ENCODE data around the gene SHB. TPM values are rescaled to one million over a fixed set of nuclear protein-coding genes. Genes with fewer than 3 reads are reported as not detected.

Gene SHB
- total RNA-seq, 4 donors from 2014 or later: 17.7 to 31.4 (median 24.2) TPM

DNA sequence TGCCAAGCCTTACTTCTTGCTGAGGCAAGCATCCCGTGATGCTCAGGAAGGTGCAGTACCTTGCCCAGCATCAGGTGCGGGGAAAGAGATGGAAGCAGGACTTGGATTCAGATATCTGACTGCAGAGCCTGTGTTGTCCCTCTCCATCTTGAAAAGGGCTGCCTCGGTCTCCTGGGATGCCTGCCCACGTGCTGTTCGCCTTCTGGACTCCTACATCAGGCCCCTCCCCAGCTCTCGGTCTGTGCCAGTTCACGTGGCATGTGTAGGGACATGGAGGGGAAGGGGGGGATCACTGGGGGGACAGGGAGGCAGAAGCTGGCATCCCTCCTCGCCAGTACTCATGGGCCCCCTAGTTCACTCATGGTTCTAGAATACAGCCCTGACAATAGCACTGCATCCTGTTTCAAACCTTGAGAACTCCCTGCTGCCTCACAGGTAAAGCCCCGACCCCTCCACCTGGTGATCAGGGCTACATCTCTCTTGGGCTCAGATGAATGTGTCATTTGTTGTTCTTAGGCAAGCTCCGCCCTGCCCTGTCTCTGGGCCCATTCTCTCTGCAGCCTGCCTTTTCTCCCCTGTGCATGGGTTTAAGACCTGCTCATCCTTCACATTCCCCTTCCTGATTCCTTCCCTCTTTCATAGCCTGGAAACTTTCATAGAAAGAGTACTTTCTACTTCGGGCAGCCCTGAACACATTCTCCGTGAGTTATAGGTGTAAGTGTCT is 126.2 kb downstream of the SHB start:
- Histone ChIP-seq H3K9me3 (no peaks in the 10 kb centered on the region), H3K27ac (peak overlapping the region in 2 of 4 donors; percentile 27 to 37), H3K4me1 (peaks cover 16 to 60% (median 39%) of the 10 kb centered on the region in 3 donors), H3K4me3 (no peak overlapping the region), H3K27me3 (no peaks in the 10 kb centered on the region), H3K36me3 (peaks cover 16 to 69% (median 18%) of the 10 kb centered on the region in 3 donors)
- WGBS, 2 donors: 33 to 62% methylated on average over 6 to 12 of the region's 12 CpGs
- TF ChIP-seq, protein P1, sequence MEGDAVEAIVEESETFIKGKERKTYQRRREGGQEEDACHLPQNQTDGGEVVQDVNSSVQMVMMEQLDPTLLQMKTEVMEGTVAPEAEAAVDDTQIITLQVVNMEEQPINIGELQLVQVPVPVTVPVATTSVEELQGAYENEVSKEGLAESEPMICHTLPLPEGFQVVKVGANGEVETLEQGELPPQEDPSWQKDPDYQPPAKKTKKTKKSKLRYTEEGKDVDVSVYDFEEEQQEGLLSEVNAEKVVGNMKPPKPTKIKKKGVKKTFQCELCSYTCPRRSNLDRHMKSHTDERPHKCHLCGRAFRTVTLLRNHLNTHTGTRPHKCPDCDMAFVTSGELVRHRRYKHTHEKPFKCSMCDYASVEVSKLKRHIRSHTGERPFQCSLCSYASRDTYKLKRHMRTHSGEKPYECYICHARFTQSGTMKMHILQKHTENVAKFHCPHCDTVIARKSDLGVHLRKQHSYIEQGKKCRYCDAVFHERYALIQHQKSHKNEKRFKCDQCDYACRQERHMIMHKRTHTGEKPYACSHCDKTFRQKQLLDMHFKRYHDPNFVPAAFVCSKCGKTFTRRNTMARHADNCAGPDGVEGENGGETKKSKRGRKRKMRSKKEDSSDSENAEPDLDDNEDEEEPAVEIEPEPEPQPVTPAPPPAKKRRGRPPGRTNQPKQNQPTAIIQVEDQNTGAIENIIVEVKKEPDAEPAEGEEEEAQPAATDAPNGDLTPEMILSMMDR (IDR thresholded peaks at IDR 0.05): no peak
- TF ChIP-seq POLR2A (IDR thresholded peaks at IDR 0.05): no peak
- intact Hi-C loops (cut with DNase I): no loop called here
- DNase-seq: no peak

DNA sequence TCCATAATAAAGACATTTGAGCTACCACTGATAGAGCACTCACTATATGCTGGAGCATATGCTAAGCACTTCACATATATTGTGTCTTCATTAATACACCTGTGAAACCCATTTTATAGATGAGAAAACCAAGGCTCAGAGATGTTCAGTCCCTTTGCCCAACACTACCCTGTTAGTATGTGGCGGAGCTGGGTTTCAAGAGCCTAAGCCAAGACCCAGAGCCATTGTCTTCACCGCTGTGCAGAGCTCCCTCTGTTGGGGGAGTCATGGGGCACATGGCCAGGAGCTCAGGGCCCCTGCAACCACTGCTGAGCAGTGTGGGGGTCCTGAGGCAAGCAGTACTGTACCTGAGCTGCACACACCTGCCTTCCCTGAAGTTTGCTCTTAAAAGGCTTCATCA is 127.8 kb downstream of the SHB start:
- 84 to 93% methylated on average over 2 of the region's 2 CpGs for WGBS, 2 donors
- Histone ChIP-seq H3K27ac (no peak overlapping the region), H3K27me3 (no peaks in the 10 kb centered on the region), H3K36me3 (peaks cover 7 to 54% (median 8%) of the 10 kb centered on the region in 3 donors), H3K4me3 (no peak overlapping the region), H3K9me3 (no peaks in the 10 kb centered on the region), H3K4me1 (peaks cover 16 to 70% (median 43%) of the 10 kb centered on the region in 3 donors)
- DNase-seq: no peak
- TF ChIP-seq POLR2A (IDR thresholded peaks at IDR 0.05): no peak
- TF ChIP-seq, protein P1 (IDR thresholded peaks at IDR 0.05): no peak
- intact Hi-C loops (cut with DNase I): no loop called here

DNA sequence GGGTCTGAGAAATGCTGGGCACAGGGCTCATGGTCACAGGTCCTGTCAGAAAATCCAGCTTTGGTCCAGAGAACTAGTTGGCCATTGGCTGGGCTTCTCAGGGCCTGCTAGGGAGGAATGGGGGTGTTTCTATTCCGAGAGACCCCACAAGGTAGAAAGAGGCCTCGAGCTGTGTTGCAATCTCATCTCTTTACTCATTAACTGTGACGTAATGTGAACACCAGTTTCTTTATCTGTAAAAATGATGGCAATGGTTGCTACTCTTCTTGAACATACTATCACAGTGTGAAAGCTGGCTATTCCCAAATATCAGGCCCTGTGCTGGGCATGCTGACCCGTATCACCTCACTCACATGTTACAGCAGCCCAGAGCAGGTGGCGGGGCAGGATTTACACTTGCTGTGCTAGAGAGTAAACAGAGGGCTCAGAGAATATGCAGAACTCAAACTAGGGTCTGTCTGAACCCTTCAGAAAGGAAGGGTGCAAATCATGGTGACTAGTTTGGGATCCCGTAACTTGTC is 129.4 kb downstream of the SHB start:
- intact Hi-C loops (cut with DNase I): no loop called here
- no peaks in the 10 kb centered on the region for H3K9me3 ChIP-seq
- no peak for TF ChIP-seq POLR2A (IDR thresholded peaks at IDR 0.05)
- TF ChIP-seq, protein P1 (IDR thresholded peaks at IDR 0.05): no peak
- H3K36me3 ChIP-seq: peaks cover 0 to 38% (median 0%) of the 10 kb centered on the region in 3 donors
- peaks cover 15 to 57% (median 38%) of the 10 kb centered on the region in 3 donors for H3K4me1 ChIP-seq
- H3K27ac ChIP-seq: no peak overlapping the region
- WGBS, 2 donors: 71 to 81% methylated on average over 5 to 6 of the region's 6 CpGs
- no peak for DNase-seq
- no peak overlapping the region for H3K4me3 ChIP-seq
- H3K27me3 ChIP-seq: no peaks in the 10 kb centered on the region

DNA sequence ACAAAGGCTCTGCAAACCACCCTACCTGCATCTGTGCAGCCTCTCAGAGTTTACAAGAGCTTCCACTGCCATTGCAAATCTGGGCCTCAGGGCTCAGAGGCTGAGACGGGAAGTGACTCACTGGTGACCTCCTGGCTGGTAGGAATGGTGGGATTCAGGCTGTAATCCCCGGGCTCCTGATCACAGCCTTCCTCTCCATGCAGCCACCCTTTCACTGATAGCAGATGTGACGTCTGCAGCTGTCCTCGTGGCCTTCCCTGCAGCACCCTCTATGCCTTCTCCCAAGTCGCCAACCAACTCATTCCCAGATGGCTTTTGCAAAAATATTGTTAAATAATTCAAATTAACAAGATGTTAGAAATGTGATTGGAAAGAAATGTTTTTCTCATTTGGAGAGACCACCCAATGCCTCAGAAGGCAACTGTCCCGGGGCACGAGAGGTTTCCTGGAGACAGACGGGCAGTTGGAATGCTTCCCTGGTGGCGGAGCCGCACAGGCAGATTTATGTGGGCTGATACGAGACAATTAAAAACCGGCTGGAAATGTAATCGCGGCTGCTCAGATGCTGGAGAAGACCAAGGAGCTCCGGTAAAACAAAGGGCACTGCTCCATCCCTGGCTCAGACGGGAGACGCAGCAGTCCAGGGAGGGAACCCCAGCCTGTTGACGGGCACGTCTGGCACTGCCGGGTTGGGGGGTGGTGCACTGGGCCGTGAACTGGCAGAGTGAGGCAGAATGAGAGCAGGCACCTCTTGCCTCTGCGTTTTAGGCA is 130.7 kb downstream of the SHB start:
- no peak for DNase-seq
- Histone ChIP-seq H3K4me1 (peaks cover 3 to 43% (median 24%) of the 10 kb centered on the region in 3 donors), H3K27me3 (no peaks in the 10 kb centered on the region), H3K27ac (peak overlapping the region; percentile 16 to 43 (median 38)), H3K4me3 (peak overlapping the region in 1 of 4 donors; percentile 12), H3K9me3 (no peaks in the 10 kb centered on the region), H3K36me3 (peaks cover 0 to 42% (median 0%) of the 10 kb centered on the region in 3 donors)
- no peak for TF ChIP-seq POLR2A (IDR thresholded peaks at IDR 0.05)
- TF ChIP-seq, protein P1 (IDR thresholded peaks at IDR 0.05): no peak
- intact Hi-C loops (cut with DNase I): no loop called here
- WGBS, 2 donors: 25 to 27% methylated on average over 15 to 22 of the region's 22 CpGs

DNA sequence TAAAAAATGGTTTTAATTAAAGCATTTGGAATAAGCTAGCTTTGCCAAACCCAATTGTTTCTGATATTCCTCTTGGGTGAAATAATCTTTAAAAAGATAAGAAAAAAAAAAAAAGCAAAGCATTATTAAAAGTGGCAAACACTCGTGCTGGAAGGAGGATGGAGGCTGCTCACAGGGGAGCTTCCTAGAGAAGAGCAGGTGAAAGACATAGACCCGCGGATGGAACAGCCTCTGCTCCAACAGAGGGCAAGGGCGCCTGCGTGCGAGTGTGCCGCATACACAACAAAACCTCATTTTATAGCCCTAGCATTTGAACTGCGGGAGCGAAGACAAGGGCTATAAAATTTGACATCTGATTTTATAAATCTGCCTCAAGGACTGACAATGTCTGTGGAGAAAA is 131.7 kb downstream of the SHB start:
- H3K27me3 ChIP-seq: no peaks in the 10 kb centered on the region
- H3K4me3 ChIP-seq: no peak overlapping the region
- intact Hi-C loops (cut with DNase I): no loop called here

More for the DNA sequence above, 131.7 kb downstream of the SHB start:
- Histone ChIP-seq H3K4me1 (peaks cover 0 to 34% (median 19%) of the 10 kb centered on the region in 3 donors), H3K9me3 (no peaks in the 10 kb centered on the region), H3K36me3 (peaks cover 0 to 40% (median 0%) of the 10 kb centered on the region in 3 donors), H3K27ac (peak overlapping the region in 2 of 4 donors; percentile 26 to 43)
- no peak for DNase-seq
- no peak for TF ChIP-seq POLR2A (IDR thresholded peaks at IDR 0.05)
- TF ChIP-seq, protein P1 (IDR thresholded peaks at IDR 0.05): no peak
- 78 to 93% methylated on average over 9 of the region's 9 CpGs for WGBS, 2 donors
